Panc1 (cell line): ENCODE results near the gene MLH3.

Experiments
- CTCF ChIP-seq: fragments of 450-650 bp; IDR thresholded peaks from 2 replicates; pipeline ENCODE4 v1.5.1; 2017; ENCODE audit warnings: mild to moderate bottlenecking
- POLR2AphosphoS5 ChIP-seq: IDR thresholded peaks from 2 replicates; pipeline ENCODE4 v1.6.1; 2012; ENCODE audit warnings: mild to moderate bottlenecking, low read depth, low read length, moderate library complexity

- TF ChIP-seq CTCF (no peak), POLR2AphosphoS5 (no peak)
Observed at GRCh38 chr14:75032939-75033338, 18.3 kb downstream of the MLH3 start.
